A673 (cell line): Measurements from ENCODE around the gene UVRAG. TPM values are rescaled to one million over a fixed set of nuclear protein-coding genes. Genes with fewer than 3 reads are reported as not detected.

Experiments
- BruUV-seq: library from RNA; stranded (reverse); fragments of 400-500 nt; replicated peaks from 2 replicates; lab custom pipeline; 2021; lab: Mats Ljungman, UMichigan
- CTCF ChIA-PET: fragments of 300-600 bp; sonication (Branson Sonifier 250); formaldehyde crosslinking; loops from one replicate; lab custom pipeline; 2022; ENCODE audit warnings: antibody characterized with exemption; lab: Charles Lee
- POLR2A ChIA-PET: fragments of 300-600 bp; sonication (Branson Sonifier 250); formaldehyde crosslinking; loops from one replicate; lab custom pipeline; 2022; ENCODE audit warnings: antibody characterized with exemption; ENCODE audit not compliant: low non-redundant PET; lab: Charles Lee
- DNase-seq: peaks from one replicate; pipeline ENCODE4 v3.0.0-alpha.2; 2015; ENCODE audit warnings: low spot score
- H3K27ac ChIP-seq: fragments of 200-600 bp; sonication (generic); 2 replicates; pipeline ENCODE4 v1.5.1; 2016; ENCODE audit warnings: mixed run types, low read depth, mild to moderate bottlenecking, mixed read lengths, antibody characterized with exemption, low read length; ENCODE audit not compliant: poor library complexity, severe bottlenecking
- H3K27me3 ChIP-seq: fragments of 200-600 bp; sonication (generic); replicated peaks from 2 replicates; pipeline ENCODE4 v1.6.1; 2017; ENCODE audit warnings: mixed run types, low read depth, mild to moderate bottlenecking, mixed read lengths, antibody characterized with exemption, low read length; ENCODE audit not compliant: insufficient read depth, poor library complexity
- H3K36me3 ChIP-seq: fragments of 200-600 bp; sonication (generic); 2 replicates; pipeline ENCODE4 v1.6.1; 2016; ENCODE audit warnings: mixed run types, mild to moderate bottlenecking, mixed read lengths, antibody characterized with exemption, low read length; ENCODE audit not compliant: insufficient read depth, poor library complexity, severe bottlenecking
- H3K4me1 ChIP-seq: fragments of 200-600 bp; sonication (generic); 2 replicates; pipeline ENCODE4 v1.6.1; 2017; ENCODE audit warnings: mixed run types, mild to moderate bottlenecking, mixed read lengths, antibody characterized with exemption, low read length; ENCODE audit not compliant: insufficient read depth, poor library complexity, severe bottlenecking
- H3K4me3 ChIP-seq: fragments of 200-600 bp; sonication (generic); 2 replicates; pipeline ENCODE4 v1.5.1; 2016; ENCODE audit warnings: low read depth, mixed run types, mild to moderate bottlenecking, mixed read lengths, low read length; ENCODE audit not compliant: poor library complexity, severe bottlenecking
- H3K9me3 ChIP-seq: fragments of 200-600 bp; sonication (generic); 2 replicates; pipeline ENCODE4 v1.6.1; 2016; ENCODE audit warnings: mixed run types, low read depth, mild to moderate bottlenecking, mixed read lengths, antibody characterized with exemption, low read length; ENCODE audit not compliant: poor library complexity, severe bottlenecking
- EZH2 ChIP-seq: fragments of 200-600 bp; sonication (generic); IDR thresholded peaks from 2 replicates; pipeline ENCODE4 v1.6.1; 2017; ENCODE audit warnings: borderline replicate concordance, low read depth, mild to moderate bottlenecking, mixed read lengths, antibody characterized with exemption, low read length; ENCODE audit not compliant: poor library complexity, severe bottlenecking
- intact Hi-C: fragments of 100-400 bp; cut with micrococcal nuclease; formaldehyde crosslinking; loops from one replicate; pipeline ENCODE4 v1.10.0; 2022; ENCODE audit not compliant: unreplicated experiment
- total RNA-seq: library from RNA; stranded (reverse); gene quantifications from 2 replicates; pipeline ENCODE4 v1.2.3, GENCODE V29; 2021
- TF ChIP-seq, protein P1 (sequence below): fragments of 300-800, 200-600 bp; sonication (generic); conservative IDR thresholded peaks from 2 replicates; pipeline ENCODE4 v1.5.1; 2017; ENCODE audit warnings: low read depth, mild to moderate bottlenecking, antibody characterized with exemption, low read length, moderate library complexity, mixed read lengths

The UVRAG gene
- total RNA-seq, 1 experiment from 2014 or later, result 21.1 TPM

DNA sequence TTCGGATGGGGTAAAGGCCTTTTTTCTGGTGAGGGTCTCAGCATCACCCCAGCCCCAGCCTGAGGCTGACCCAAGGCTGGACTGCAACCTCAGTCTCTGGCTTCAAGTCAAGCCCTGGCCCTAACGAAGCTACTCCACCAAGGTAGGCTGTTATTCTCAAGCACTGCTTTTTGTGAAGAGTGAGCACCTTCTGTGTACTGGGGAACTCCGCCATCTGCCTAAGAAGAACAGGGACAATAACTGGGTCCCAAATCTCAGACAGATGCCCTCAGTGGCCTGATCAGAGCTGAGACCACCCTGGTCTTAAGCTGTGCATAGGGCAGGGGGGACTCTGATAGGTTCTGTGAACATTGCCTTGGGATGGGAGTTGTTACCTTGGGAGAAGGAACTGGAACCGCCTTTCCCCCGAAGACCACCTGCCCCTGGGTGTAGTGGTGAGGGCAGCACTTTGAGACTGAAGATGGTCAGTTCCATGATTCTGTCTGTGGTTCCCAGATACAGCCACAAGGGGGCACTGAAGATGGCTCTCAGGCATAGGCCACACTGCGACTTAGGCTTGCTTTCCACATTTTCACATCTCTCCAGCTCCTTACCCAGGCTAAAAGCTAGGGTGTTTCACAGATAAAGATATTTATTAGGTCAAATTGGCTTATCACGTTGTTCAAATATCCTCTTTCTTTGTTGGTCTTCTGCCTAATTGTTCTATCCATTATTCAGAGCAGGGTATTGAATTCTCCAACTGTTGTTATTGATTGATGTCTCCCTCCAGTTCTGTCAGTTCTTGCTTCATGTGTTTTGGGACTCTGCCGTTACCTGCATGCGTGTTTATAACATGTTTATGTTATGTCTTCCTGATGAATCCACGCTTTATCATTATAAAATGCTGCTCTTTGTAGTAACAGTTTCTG, 11.8 kb upstream of the UVRAG start:
- Histone ChIP-seq H3K27me3 (no peaks in the 10 kb centered on the region), H3K9me3 (no peaks in the 10 kb centered on the region), H3K36me3 (no peaks in the 10 kb centered on the region), H3K27ac (no peak overlapping the region), H3K4me3 (no peak overlapping the region), H3K4me1 (no peaks in the 10 kb centered on the region)
- no TSS peak for BruUV-seq
- intact Hi-C loops, result loop anchor here (1.0 to 5.0 kb wide), 3 partner anchors 64 to 519 kb away; no protein-coding TSS in a partner anchor
- ChIA-PET POLR2A (no interaction called here), CTCF (interaction anchor here (0.6 to 2.1 kb wide), 3 partner anchors 35 to 404 kb away, joined by 3 to 15 read pairs (median 5); no protein-coding TSS in a partner anchor)
- TF ChIP-seq, protein P1, sequence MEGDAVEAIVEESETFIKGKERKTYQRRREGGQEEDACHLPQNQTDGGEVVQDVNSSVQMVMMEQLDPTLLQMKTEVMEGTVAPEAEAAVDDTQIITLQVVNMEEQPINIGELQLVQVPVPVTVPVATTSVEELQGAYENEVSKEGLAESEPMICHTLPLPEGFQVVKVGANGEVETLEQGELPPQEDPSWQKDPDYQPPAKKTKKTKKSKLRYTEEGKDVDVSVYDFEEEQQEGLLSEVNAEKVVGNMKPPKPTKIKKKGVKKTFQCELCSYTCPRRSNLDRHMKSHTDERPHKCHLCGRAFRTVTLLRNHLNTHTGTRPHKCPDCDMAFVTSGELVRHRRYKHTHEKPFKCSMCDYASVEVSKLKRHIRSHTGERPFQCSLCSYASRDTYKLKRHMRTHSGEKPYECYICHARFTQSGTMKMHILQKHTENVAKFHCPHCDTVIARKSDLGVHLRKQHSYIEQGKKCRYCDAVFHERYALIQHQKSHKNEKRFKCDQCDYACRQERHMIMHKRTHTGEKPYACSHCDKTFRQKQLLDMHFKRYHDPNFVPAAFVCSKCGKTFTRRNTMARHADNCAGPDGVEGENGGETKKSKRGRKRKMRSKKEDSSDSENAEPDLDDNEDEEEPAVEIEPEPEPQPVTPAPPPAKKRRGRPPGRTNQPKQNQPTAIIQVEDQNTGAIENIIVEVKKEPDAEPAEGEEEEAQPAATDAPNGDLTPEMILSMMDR, result peak; percentile 97
- TF ChIP-seq EZH2, result no peak
- DNase-seq, result peak; percentile 76

DNA sequence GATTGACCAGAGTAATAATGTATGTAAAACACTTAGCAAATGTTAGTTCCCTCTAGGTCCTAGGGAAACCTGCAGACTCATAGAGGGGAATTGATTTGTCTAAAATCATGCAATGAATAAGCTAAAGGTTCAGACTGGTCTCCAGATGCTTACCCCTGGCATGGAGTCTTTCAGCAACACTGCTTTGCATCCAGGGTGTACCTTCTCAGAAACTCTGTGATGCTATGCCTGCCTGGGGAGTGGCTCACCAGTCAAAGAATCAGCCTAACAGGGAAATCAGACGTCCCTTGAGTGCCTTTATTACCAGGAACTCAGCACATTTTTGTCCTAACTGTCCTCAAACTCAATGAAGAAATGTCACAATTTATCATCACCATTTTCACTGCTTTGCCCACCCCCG, 5.9 kb upstream of the UVRAG start:
- no peak for TF ChIP-seq EZH2
- TF ChIP-seq, protein P1, result no peak
- H3K36me3 ChIP-seq, result no peaks in the 10 kb centered on the region
- no peak overlapping the region for H3K27ac ChIP-seq
- ChIA-PET POLR2A (no interaction called here), CTCF (no interaction called here)
- peaks cover 3% of the 10 kb centered on the region for H3K4me1 ChIP-seq
- H3K9me3 ChIP-seq, result no peaks in the 10 kb centered on the region
- no peak overlapping the region for H3K4me3 ChIP-seq
- no TSS peak for BruUV-seq
- H3K27me3 ChIP-seq, result no peaks in the 10 kb centered on the region
- intact Hi-C loops, result no loop called here
- DNase-seq, result no peak

DNA sequence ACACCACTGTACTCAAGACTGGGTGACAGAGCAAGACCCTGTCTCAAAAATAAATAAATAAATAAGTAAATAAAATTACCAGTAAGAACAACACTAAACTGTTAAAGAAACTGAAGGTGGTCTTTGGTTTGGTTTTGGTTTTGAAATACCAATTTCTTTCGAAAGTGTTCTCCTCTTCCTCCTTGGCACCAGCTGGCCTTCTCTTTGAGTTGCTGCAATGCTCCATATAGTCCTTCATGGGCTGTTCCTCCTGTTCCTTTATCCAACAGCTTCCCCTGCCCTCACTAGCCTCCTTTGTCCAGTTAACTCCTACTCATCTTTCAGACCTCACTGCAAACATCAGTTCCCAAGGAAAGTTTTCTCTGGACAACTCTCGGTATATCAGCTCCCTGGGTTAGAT, 5.0 kb upstream of the UVRAG start:
- Histone ChIP-seq H3K4me1 (peaks cover 6% of the 10 kb centered on the region), H3K27me3 (no peaks in the 10 kb centered on the region), H3K9me3 (no peaks in the 10 kb centered on the region), H3K36me3 (no peaks in the 10 kb centered on the region), H3K4me3 (no peak overlapping the region), H3K27ac (no peak overlapping the region)
- POLR2A ChIA-PET, result no interaction called here
- DNase-seq, result no peak
- intact Hi-C loops, result no loop called here
- no TSS peak for BruUV-seq
- CTCF ChIA-PET, result no interaction called here
- TF ChIP-seq EZH2, result no peak
- TF ChIP-seq, protein P1, result no peak
